Uterus (tissue), 2 donors: ENCODE results near the gene NCMAP.

ENCODE experiments used
- CTCF ChIP-seq, 4 experiments: fragments of 200-600 bp in 2 of 4; fragments of 450-650 bp in 2 of 4; sonication (generic) in 2 of 4; IDR thresholded peaks; one replicate each; pipeline ENCODE4 v1.5.1; 2016 to 2019; ENCODE audit warnings: antibody characterized with exemption in 4 of 4, mild to moderate bottlenecking in 2 of 4, moderate library complexity in 1 of 4
- POLR2A ChIP-seq, 2 donors: fragments of 450-650 bp; IDR thresholded peaks; one replicate each; pipeline ENCODE4 v1.6.1; 2016; ENCODE audit warnings: antibody characterized with exemption in 2 of 2, mild to moderate bottlenecking in 1 of 2, moderate library complexity in 1 of 2

- TF ChIP-seq POLR2A (IDR thresholded peaks at IDR 0.05) (no peak), CTCF (IDR thresholded peaks at IDR 0.05) (no peak)
Measured at GRCh38 chr1:24594328-24594598, 38.4 kb downstream of the NCMAP start.
